Karpas-422 (cell line): ENCODE data around the gene MAGI3. TPM values are rescaled to one million over a fixed set of nuclear protein-coding genes. Genes with fewer than 3 reads are reported as not detected.
"Not testable (repeated sequence)": the region's sequence is repeated elsewhere in the genome, so short reads cannot be mapped to it uniquely, and the experiment has no call there.

Source experiments
- DNase-seq: peaks from one replicate; pipeline ENCODE4 v3.0.0-alpha.2; 2015
- H2AFZ ChIP-seq: fragments of 200-600 bp; sonication (generic); 2 replicates; pipeline ENCODE4 v1.6.1; 2014; ENCODE audit warnings: antibody characterized with exemption, low read length, mixed read lengths
- H3K27ac ChIP-seq: fragments of 200-600 bp; sonication (generic); 2 replicates; pipeline ENCODE4 v1.5.1; 2014; ENCODE audit warnings: mild to moderate bottlenecking, low read length, moderate library complexity
- H3K27me3 ChIP-seq: fragments of 200-600 bp; sonication (generic); 2 replicates; pipeline ENCODE4 v1.6.1; 2014; ENCODE audit warnings: low read length, mixed read lengths
- H3K36me3 ChIP-seq: fragments of 200-600 bp; sonication (generic); 2 replicates; pipeline ENCODE4 v1.6.1; 2014; ENCODE audit warnings: low read length, mixed read lengths; ENCODE audit not compliant: insufficient read depth
- H3K4me1 ChIP-seq: fragments of 200-600 bp; sonication (generic); 2 replicates; pipeline ENCODE4 v1.6.1; 2014; ENCODE audit warnings: mild to moderate bottlenecking, low read length, mixed read lengths
- H3K4me2 ChIP-seq: fragments of 200-600 bp; sonication (generic); 2 replicates; pipeline ENCODE4 v1.6.1; 2014; ENCODE audit warnings: low read length, low read depth, mild to moderate bottlenecking; ENCODE audit not compliant: poor library complexity, severe bottlenecking
- H3K4me3 ChIP-seq: fragments of 200-600 bp; sonication (generic); 2 replicates; pipeline ENCODE4 v1.5.1; 2014; ENCODE audit warnings: mild to moderate bottlenecking, antibody characterized with exemption, low read length, mixed read lengths
- H3K79me2 ChIP-seq: fragments of 200-600 bp; sonication (generic); 2 replicates; pipeline ENCODE4 v1.6.1; 2014; ENCODE audit warnings: mild to moderate bottlenecking, low read length, mixed read lengths
- H3K9ac ChIP-seq: fragments of 200-600 bp; sonication (generic); 2 replicates; pipeline ENCODE4 v1.6.0; 2014; ENCODE audit warnings: low read length
- H3K9me2 ChIP-seq: fragments of 200-600 bp; sonication (generic), shearing (Covaris generic); replicated peaks from 2 replicates; pipeline ENCODE4 v1.6.0; 2014; ENCODE audit warnings: mild to moderate bottlenecking, low read length, moderate library complexity; ENCODE audit not compliant: insufficient read depth
- H3K9me3 ChIP-seq: fragments of 300-700, 200-600 bp; sonication (generic); 2 replicates; pipeline ENCODE4 v1.6.1; 2014; ENCODE audit warnings: low read length, mixed read lengths
- H4K20me1 ChIP-seq: fragments of 200-600 bp; sonication (generic); 2 replicates; pipeline ENCODE4 v1.6.1; 2014; ENCODE audit warnings: mild to moderate bottlenecking, antibody characterized with exemption, low read length, low read depth; ENCODE audit not compliant: insufficient read depth
- total RNA-seq: library from RNA; depleted of rRNA; stranded (reverse); fragments of >200 nt; shearing (Covaris generic); gene quantifications from 2 replicates; pipeline ENCODE4 v1.2.3, GENCODE V29; 2014; ENCODE audit warnings: low replicate concordance

Gene MAGI3
- total RNA-seq, 1 experiment from 2014 or later = not detected

DNA sequence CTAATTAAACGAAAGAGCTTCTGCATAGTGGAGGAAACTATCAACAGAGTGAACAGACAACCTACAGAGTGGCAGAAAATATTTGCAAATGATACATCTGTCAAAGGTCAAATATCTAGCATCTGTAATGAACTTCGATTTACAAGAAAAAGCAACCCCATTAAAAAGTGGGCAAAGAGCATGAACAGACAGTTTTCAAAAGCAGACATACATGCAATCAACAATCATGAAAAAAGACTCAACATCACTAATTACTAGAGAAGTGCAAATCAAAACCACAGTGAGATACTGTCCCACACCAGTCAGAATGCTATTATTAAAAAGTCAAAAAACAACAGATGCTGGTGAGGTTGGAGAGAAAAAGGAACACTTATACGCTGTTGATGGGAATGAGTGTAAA, 103.2 kb downstream of the MAGI3 start:
- no peak overlapping the region for H3K9ac ChIP-seq
- no peak overlapping the region for H3K4me3 ChIP-seq
- H3K9me3 ChIP-seq = no peaks in the 10 kb centered on the region
- H3K9me2 ChIP-seq = no peaks in the 10 kb centered on the region
- H3K4me2 ChIP-seq = no peak overlapping the region
- no peak for DNase-seq
- no peaks in the 10 kb centered on the region for H4K20me1 ChIP-seq
- H3K4me1 ChIP-seq = no peaks in the 10 kb centered on the region
- no peak overlapping the region for H3K27ac ChIP-seq
- no peak overlapping the region for H2AFZ ChIP-seq
- no peaks in the 10 kb centered on the region for H3K79me2 ChIP-seq
- H3K27me3 ChIP-seq = no peaks in the 10 kb centered on the region
- no peaks in the 10 kb centered on the region for H3K36me3 ChIP-seq

- no peak for DNase-seq
- no peak overlapping the region for H3K4me3 ChIP-seq
- no peaks in the 10 kb centered on the region for H3K4me1 ChIP-seq
- H2AFZ ChIP-seq = no peak overlapping the region
- H3K9me2 ChIP-seq = no peaks in the 10 kb centered on the region
- H4K20me1 ChIP-seq = no peaks in the 10 kb centered on the region
- H3K27ac ChIP-seq = no peak overlapping the region
- H3K36me3 ChIP-seq = no peaks in the 10 kb centered on the region
- no peak overlapping the region for H3K9ac ChIP-seq
- H3K4me2 ChIP-seq = no peak overlapping the region
- H3K27me3 ChIP-seq = no peaks in the 10 kb centered on the region
- H3K9me3 ChIP-seq = no peaks in the 10 kb centered on the region
- H3K79me2 ChIP-seq = no peaks in the 10 kb centered on the region
These were observed 115.0 kb downstream of the MAGI3 start for GRCh38 chr1:113505357-113505756.

GRCh38 chr1:113507552-113508214, 117.4 kb downstream of the MAGI3 start:
- H3K9ac ChIP-seq = no peak overlapping the region

GRCh38 chr1:113508364-113509164, 118.2 kb downstream of the MAGI3 start:
- H3K4me2 ChIP-seq = no peak overlapping the region
- H3K9ac ChIP-seq = no peak overlapping the region
- no peak for DNase-seq
- no peak overlapping the region for H3K4me3 ChIP-seq
- H3K27ac ChIP-seq = no peak overlapping the region
- H3K9me2 ChIP-seq = no peaks in the 10 kb centered on the region
- no peaks in the 10 kb centered on the region for H3K36me3 ChIP-seq
- H3K9me3 ChIP-seq = peaks cover 10% of the 10 kb centered on the region; the same call in 1 of the 2 replicates
- H2AFZ ChIP-seq = no peak overlapping the region
- no peaks in the 10 kb centered on the region for H3K79me2 ChIP-seq
- no peaks in the 10 kb centered on the region for H3K27me3 ChIP-seq
- no peaks in the 10 kb centered on the region for H4K20me1 ChIP-seq
- no peaks in the 10 kb centered on the region for H3K4me1 ChIP-seq

More at GRCh38 chr1:113507552-113508214, 117.4 kb downstream of the MAGI3 start:
- Histone ChIP-seq H3K4me1 (no peaks in the 10 kb centered on the region), H3K27me3 (no peaks in the 10 kb centered on the region), H3K4me2 (no peak overlapping the region), H3K36me3 (no peaks in the 10 kb centered on the region), H4K20me1 (no peaks in the 10 kb centered on the region), H3K4me3 (no peak overlapping the region), H3K9me2 (no peaks in the 10 kb centered on the region), H3K27ac (no peak overlapping the region), H2AFZ (no peak overlapping the region), H3K9me3 (peaks cover 10% of the 10 kb centered on the region; the same call in 1 of the 2 replicates), H3K79me2 (no peaks in the 10 kb centered on the region)
- DNase-seq = no peak

DNA sequence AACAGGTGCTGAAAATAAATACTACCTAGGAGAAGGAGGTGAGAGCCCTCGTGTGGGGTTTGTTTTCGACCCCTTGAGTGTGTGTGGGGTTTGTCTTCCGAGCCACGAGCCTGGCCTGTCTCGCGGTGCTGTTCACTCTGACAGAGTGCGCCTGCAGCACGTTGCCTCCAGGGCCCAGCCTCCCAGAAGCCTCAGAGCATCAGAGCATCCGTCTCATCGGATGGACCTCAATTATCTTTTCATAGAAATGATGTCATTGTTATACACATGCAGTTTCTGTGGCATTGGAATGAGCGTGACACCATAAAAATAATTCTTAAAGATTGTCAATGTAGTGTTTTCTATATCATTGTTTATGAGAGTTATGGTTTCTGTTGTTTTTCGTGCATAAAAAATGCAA, 119.5 kb downstream of the MAGI3 start:
- H3K4me2 ChIP-seq, H3K27ac ChIP-seq, H4K20me1 ChIP-seq, DNase-seq, H3K4me3 ChIP-seq, H3K9me3 ChIP-seq, H3K9ac ChIP-seq, H3K9me2 ChIP-seq, H3K36me3 ChIP-seq, H2AFZ ChIP-seq, H3K27me3 ChIP-seq, H3K79me2 ChIP-seq, H3K4me1 ChIP-seq: not testable (repeated sequence)

- no peaks in the 10 kb centered on the region for H3K79me2 ChIP-seq
- H3K27ac ChIP-seq = no peak overlapping the region
- H3K4me3 ChIP-seq = no peak overlapping the region
- H3K4me2 ChIP-seq = no peak overlapping the region
- no peaks in the 10 kb centered on the region for H3K27me3 ChIP-seq
- no peak overlapping the region for H2AFZ ChIP-seq
- H3K9me2 ChIP-seq = no peaks in the 10 kb centered on the region
- H3K9me3 ChIP-seq = peaks cover 10% of the 10 kb centered on the region; the same call in 1 of the 2 replicates
- no peaks in the 10 kb centered on the region for H3K4me1 ChIP-seq
- no peak for DNase-seq
- no peak overlapping the region for H3K9ac ChIP-seq
- no peaks in the 10 kb centered on the region for H3K36me3 ChIP-seq
- no peaks in the 10 kb centered on the region for H4K20me1 ChIP-seq
These were observed 121.0 kb downstream of the MAGI3 start for GRCh38 chr1:113511269-113511668.

- Histone ChIP-seq H3K9ac (no peak overlapping the region), H3K4me2 (no peak overlapping the region), H3K4me1 (no peaks in the 10 kb centered on the region), H3K9me3 (peaks cover 10% of the 10 kb centered on the region; the same call in 1 of the 2 replicates), H2AFZ (no peak overlapping the region), H3K36me3 (no peaks in the 10 kb centered on the region), H3K27me3 (no peaks in the 10 kb centered on the region), H3K9me2 (no peaks in the 10 kb centered on the region), H3K27ac (no peak overlapping the region), H3K4me3 (no peak overlapping the region), H4K20me1 (no peaks in the 10 kb centered on the region), H3K79me2 (no peaks in the 10 kb centered on the region)
- DNase-seq = no peak
These were observed 125.2 kb downstream of the MAGI3 start for GRCh38 chr1:113515498-113515897.

DNA sequence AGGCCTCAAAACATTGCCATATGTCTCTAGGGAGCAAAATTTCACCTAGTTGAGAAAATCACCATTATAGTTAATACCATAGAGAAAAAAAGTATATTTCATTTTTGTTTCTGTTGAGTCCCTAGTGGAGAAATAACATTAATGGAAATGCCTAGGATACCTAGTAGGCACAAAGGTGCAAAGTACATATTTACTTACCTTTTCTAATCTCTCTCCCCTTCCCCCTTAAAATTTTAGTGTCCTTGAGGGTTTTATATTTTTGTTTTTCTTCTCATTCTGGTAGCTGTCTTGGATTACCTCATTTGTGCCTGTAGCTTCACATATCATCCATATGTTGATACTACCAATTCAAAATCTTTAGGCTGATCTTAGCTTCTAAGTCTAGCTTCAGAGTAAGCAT, 127.0 kb downstream of the MAGI3 start:
- Histone ChIP-seq H3K79me2 (no peaks in the 10 kb centered on the region), H3K4me1 (no peaks in the 10 kb centered on the region), H3K27ac (no peak overlapping the region), H4K20me1 (no peaks in the 10 kb centered on the region), H3K9me2 (no peaks in the 10 kb centered on the region), H3K36me3 (no peaks in the 10 kb centered on the region), H3K27me3 (no peaks in the 10 kb centered on the region), H3K4me2 (no peak overlapping the region), H3K9ac (no peak overlapping the region), H2AFZ (no peak overlapping the region), H3K9me3 (no peaks in the 10 kb centered on the region), H3K4me3 (no peak overlapping the region)
- DNase-seq = no peak
